Measurements from ENCODE around the gene PIK3R6. TPM values are rescaled to one million over a fixed set of nuclear protein-coding genes. Genes with fewer than 3 reads are reported as not detected.

The PIK3R6 gene
- total and polyA plus RNA-seq, 2 of the 4 experiments (the other 2 are of a cell fraction): not detected

DNA sequence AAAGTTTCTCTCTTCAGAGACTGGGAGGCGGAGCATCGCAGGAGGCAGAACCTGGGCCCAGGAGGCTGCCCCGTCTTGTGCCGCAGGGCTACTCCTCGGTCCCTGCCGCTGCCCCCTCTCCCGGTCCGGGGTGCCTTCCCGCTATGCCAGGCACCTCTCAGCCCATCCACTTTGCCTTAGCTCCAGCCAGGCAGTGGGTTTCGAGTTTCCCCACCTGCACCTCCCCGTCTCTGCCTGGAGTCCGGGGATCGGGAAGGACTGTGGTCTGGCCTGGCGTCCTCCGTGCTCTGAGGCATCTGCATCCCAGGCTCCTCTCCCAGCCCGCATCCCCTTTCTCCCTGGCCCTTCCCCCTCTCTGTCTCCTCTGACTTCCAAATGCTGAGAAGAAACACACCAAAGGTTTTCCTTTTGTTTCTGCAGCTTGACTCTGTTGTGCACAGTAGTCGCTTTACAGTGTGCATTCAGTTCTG, 26.8 kb upstream of the PIK3R6 start:
- intact Hi-C loops (cut with micrococcal nuclease): loop anchor here (10.0 kb wide), 1 partner anchor 631 kb away; no protein-coding TSS in a partner anchor

More for the DNA sequence above, 26.8 kb upstream of the PIK3R6 start:
- Histone ChIP-seq H3K9me1 (ENCODE audit: insufficient read depth, low read length) (no peaks in the 10 kb centered on the region), H3K4me2 (ENCODE audit: low read depth, low read length) (no peak overlapping the region; the same call in 1 of the 2 replicates), H3K4me1 (ENCODE audit: control insufficient read depth, insufficient read depth, low read length) (no peaks in the 10 kb centered on the region), H2BK15ac (ENCODE audit: low read depth, low read length) (no peak overlapping the region), H3K4me3 (ENCODE audit: insufficient read depth, low read depth, low read length) (no peak overlapping the region), H3K4ac (ENCODE audit: low read depth, low read length) (no peak overlapping the region), H3K9ac (ENCODE audit: low read depth, low read length) (no peak overlapping the region), H2AFZ (replicated peaks; ENCODE audit: low read length, poor library complexity) (no peak overlapping the region), H4K20me1 (ENCODE audit: insufficient read depth, low read length) (no peaks in the 10 kb centered on the region), H3K56ac (ENCODE audit: extremely low read depth, insufficient read depth, low read length) (no peak overlapping the region), H4K8ac (ENCODE audit: low read depth in 2 of 2, low read length in 2 of 2) (no peak overlapping the region), H3K14ac (replicated peaks; ENCODE audit: low read depth, low read length) (no peak overlapping the region), H4K5ac (ENCODE audit: low read depth, low read length) (no peak overlapping the region), H3K9me3 (ENCODE audit: control insufficient read depth, insufficient read depth, low read length) (no peaks in the 10 kb centered on the region), H2AK5ac (ENCODE audit: low read depth, low read length) (no peak overlapping the region), H3K27me3 (ENCODE audit: control insufficient read depth, insufficient read depth, low read length) (no peaks in the 10 kb centered on the region; the same call in 1 of the 2 replicates), H3K27ac (ENCODE audit: insufficient read depth, low read length) (no peak overlapping the region), H3K36me3 (ENCODE audit: control insufficient read depth, insufficient read depth, low read length) (no peaks in the 10 kb centered on the region), H3K23ac (ENCODE audit: low read depth, low read length) (no peak overlapping the region), H3K18ac (ENCODE audit: low read depth, low read length) (no peak overlapping the region), H2BK20ac (ENCODE audit: low read depth, low read length) (no peak overlapping the region), H2BK5ac (ENCODE audit: low read depth, low read length, poor library complexity, severe bottlenecking) (no peak overlapping the region), H4K91ac (ENCODE audit: insufficient read depth, low read depth, low read length) (no peak overlapping the region), H2BK120ac (ENCODE audit: low read depth, low read length) (no peak overlapping the region), H2AK9ac (replicated peaks; ENCODE audit: low read depth, low read length, poor library complexity) (no peak overlapping the region), H3K79me1 (ENCODE audit: low read depth in 1 of 2, low read length in 2 of 2) (no peaks in the 10 kb centered on the region)
- ChIA-PET POLR2A (ENCODE audit: unreplicated experiment) (no interaction called here), CTCF (interaction anchor here (1.4 kb wide), 1 partner anchor 95 kb away, joined by 3 read pairs; the partner anchor contains the start of gene MFSD6L)
- DNase-seq (no peak), ATAC-seq (ENCODE audit: low read depth) (no peak)
- 37% methylated on average over 12 of the region's 17 CpGs; no CpG with 5 or more reads in 1 of the 2 experiments for WGBS, 2 experiments (ENCODE audit: extremely low coverage in 2 of 2, insufficient read length in 1 of 2)
- BruUV-seq (replicated peaks): no TSS peak
- in situ Hi-C loops (cut with MboI; ENCODE audit: low sequenced_read_pairs) (no loop called here), dilution Hi-C loops (cut with HindIII; ENCODE audit: low sequenced_read_pairs, unreplicated experiment) (no loop called here)
- TF ChIP-seq, protein P1, sequence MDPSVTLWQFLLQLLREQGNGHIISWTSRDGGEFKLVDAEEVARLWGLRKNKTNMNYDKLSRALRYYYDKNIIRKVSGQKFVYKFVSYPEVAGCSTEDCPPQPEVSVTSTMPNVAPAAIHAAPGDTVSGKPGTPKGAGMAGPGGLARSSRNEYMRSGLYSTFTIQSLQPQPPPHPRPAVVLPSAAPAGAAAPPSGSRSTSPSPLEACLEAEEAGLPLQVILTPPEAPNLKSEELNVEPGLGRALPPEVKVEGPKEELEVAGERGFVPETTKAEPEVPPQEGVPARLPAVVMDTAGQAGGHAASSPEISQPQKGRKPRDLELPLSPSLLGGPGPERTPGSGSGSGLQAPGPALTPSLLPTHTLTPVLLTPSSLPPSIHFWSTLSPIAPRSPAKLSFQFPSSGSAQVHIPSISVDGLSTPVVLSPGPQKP (IDR thresholded peaks at IDR 0.05; ENCODE audit: borderline replicate concordance, low read depth, low read length): no peak
- no peak for TF ChIP-seq BHLHE40 (IDR thresholded peaks at IDR 0.05; ENCODE audit: low read depth, low read length)
- no peak for TF ChIP-seq RFX5 (IDR thresholded peaks at IDR 0.05; ENCODE audit: low read depth, low read length)
- no peak for TF ChIP-seq CEBPB (IDR thresholded peaks at IDR 0.05; ENCODE audit: low read depth, low read length)
- TF ChIP-seq MXI1 (IDR thresholded peaks at IDR 0.05; ENCODE audit: borderline replicate concordance, low read depth, low read length): no peak
- TF ChIP-seq FOS (IDR thresholded peaks at IDR 0.05; ENCODE audit: low read depth, low read length): no peak
- TF ChIP-seq CHD1 (IDR thresholded peaks at IDR 0.05; ENCODE audit: low read depth, low read length): no peak
- TF ChIP-seq MAZ (IDR thresholded peaks at IDR 0.05; ENCODE audit: borderline replicate concordance, low read depth, low read length): no peak
- TF ChIP-seq, protein P2, sequence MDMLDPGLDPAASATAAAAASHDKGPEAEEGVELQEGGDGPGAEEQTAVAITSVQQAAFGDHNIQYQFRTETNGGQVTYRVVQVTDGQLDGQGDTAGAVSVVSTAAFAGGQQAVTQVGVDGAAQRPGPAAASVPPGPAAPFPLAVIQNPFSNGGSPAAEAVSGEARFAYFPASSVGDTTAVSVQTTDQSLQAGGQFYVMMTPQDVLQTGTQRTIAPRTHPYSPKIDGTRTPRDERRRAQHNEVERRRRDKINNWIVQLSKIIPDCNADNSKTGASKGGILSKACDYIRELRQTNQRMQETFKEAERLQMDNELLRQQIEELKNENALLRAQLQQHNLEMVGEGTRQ (IDR thresholded peaks at IDR 0.05; ENCODE audit: low read depth, low read length): no peak
- TF ChIP-seq RCOR1 (IDR thresholded peaks at IDR 0.05; ENCODE audit: insufficient replicate concordance, low read length): no peak
- TF ChIP-seq, protein P3, sequence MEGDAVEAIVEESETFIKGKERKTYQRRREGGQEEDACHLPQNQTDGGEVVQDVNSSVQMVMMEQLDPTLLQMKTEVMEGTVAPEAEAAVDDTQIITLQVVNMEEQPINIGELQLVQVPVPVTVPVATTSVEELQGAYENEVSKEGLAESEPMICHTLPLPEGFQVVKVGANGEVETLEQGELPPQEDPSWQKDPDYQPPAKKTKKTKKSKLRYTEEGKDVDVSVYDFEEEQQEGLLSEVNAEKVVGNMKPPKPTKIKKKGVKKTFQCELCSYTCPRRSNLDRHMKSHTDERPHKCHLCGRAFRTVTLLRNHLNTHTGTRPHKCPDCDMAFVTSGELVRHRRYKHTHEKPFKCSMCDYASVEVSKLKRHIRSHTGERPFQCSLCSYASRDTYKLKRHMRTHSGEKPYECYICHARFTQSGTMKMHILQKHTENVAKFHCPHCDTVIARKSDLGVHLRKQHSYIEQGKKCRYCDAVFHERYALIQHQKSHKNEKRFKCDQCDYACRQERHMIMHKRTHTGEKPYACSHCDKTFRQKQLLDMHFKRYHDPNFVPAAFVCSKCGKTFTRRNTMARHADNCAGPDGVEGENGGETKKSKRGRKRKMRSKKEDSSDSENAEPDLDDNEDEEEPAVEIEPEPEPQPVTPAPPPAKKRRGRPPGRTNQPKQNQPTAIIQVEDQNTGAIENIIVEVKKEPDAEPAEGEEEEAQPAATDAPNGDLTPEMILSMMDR (conservative IDR thresholded peaks at IDR 0.05; ENCODE audit: low read depth, low read length): no peak
- TF ChIP-seq SMC3 (IDR thresholded peaks at IDR 0.05; ENCODE audit: low read depth, low read length): no peak
- no peak for TF ChIP-seq RAD21 (IDR thresholded peaks at IDR 0.05; ENCODE audit: low read length)
